Anterior cingulate cortex (tissue), 58 donors: ENCODE data around the gene IL10.

Experiments
- DNase-seq, 58 donors: peaks; one replicate each; lab custom pipeline; 2025; lab: John Stamatoyannopoulos, UW

IL10 gene

GRCh38 chr1:206738370-206739366 lies 33.6 kb downstream of the IL10 start:
- DNase-seq = no peak

GRCh38 chr1:206737729-206738201 lies 34.5 kb downstream of the IL10 start:
- DNase-seq = no peak

- no peak for DNase-seq
These were observed 35.2 kb downstream of the IL10 start for GRCh38 chr1:206736878-206737728.

GRCh38 chr1:206735553-206736031 lies 36.7 kb downstream of the IL10 start:
- DNase-seq = peak in 3 of 58 donors; percentile 12 to 30 (median 17)

GRCh38 chr1:206734499-206735142 lies 37.7 kb downstream of the IL10 start:
- peak in 5 of 58 donors; percentile 11 to 40 (median 28) for DNase-seq

- DNase-seq = no peak
These were observed 39.3 kb downstream of the IL10 start for GRCh38 chr1:206732992-206733391.

GRCh38 chr1:206732508-206732907 lies 39.8 kb downstream of the IL10 start:
- no peak for DNase-seq

- DNase-seq = no peak
These were observed 42.8 kb downstream of the IL10 start for GRCh38 chr1:206729507-206729906.

- DNase-seq = no peak
These were observed 43.2 kb downstream of the IL10 start for GRCh38 chr1:206729050-206729449.

GRCh38 chr1:206728697-206728987 lies 43.7 kb downstream of the IL10 start:
- no peak for DNase-seq

- peak in 2 of 58 donors; percentile 15 to 31 for DNase-seq
These were observed 44.2 kb downstream of the IL10 start for GRCh38 chr1:206727981-206728696.

GRCh38 chr1:206725109-206725963 lies 47.0 kb downstream of the IL10 start:
- peak in 11 of 58 donors; percentile 8 to 59 (median 25) for DNase-seq

GRCh38 chr1:206723805-206724472 lies 48.4 kb downstream of the IL10 start:
- DNase-seq = no peak

- no peak for DNase-seq
These were observed 48.9 kb downstream of the IL10 start for GRCh38 chr1:206723462-206723804.

GRCh38 chr1:206722751-206723461 lies 49.4 kb downstream of the IL10 start:
- no peak for DNase-seq

- no peak for DNase-seq
These were observed 50.8 kb downstream of the IL10 start for GRCh38 chr1:206721454-206721853.

- DNase-seq = no peak
These were observed 53.0 kb downstream of the IL10 start for GRCh38 chr1:206719169-206719839.
